HEK293 (cell line): ENCODE measurements around the gene NUCB2.

Source experiments
- BCL11B ChIP-seq: fragments of 450-650 bp; formaldehyde crosslinking; IDR thresholded peaks from 2 replicates; pipeline ENCODE4 v1.5.1; 2016; ENCODE audit warnings: low read depth, missing biosample characterization, missing genetic modification characterization
- CTCF ChIP-seq: fragments of 450-650 bp; formaldehyde crosslinking; IDR thresholded peaks from 2 replicates; pipeline ENCODE4 v1.5.1; 2016; ENCODE audit warnings: missing biosample characterization, missing genetic modification characterization
- GFI1B ChIP-seq: fragments of 450-650 bp; formaldehyde crosslinking; IDR thresholded peaks from 2 replicates; pipeline ENCODE4 v1.5.1; 2016; ENCODE audit warnings: missing biosample characterization, missing genetic modification characterization
- GLI2 ChIP-seq: fragments of 450-650 bp; formaldehyde crosslinking; IDR thresholded peaks from 2 replicates; pipeline ENCODE4; 2017; ENCODE audit warnings: missing biosample characterization, missing genetic modification characterization, low read depth, borderline replicate concordance
- HOXD13 ChIP-seq: sonication (generic); formaldehyde crosslinking; IDR thresholded peaks from 2 replicates; pipeline ENCODE4 v1.8.0; 2022; ENCODE audit warnings: missing genetic modification reagents, borderline replicate concordance
- IKZF3 ChIP-seq: fragments of 450-650 bp; IDR thresholded peaks from 2 replicates; pipeline ENCODE4 v1.5.0; 2018; ENCODE audit warnings: missing biosample characterization, mild to moderate bottlenecking, missing genetic modification characterization, moderate library complexity
- MEIS1 ChIP-seq: sonication (generic); formaldehyde crosslinking; IDR thresholded peaks from 2 replicates; pipeline ENCODE4 v1.8.1; 2022; ENCODE audit warnings: missing genetic modification reagents, mild to moderate bottlenecking, borderline replicate concordance
- SCRT2 ChIP-seq: fragments of 450-650 bp; formaldehyde crosslinking; IDR thresholded peaks from 2 replicates; pipeline ENCODE4 v1.5.1; 2016; ENCODE audit warnings: missing biosample characterization, missing genetic modification characterization
- ZBTB17 ChIP-seq: fragments of 450-650 bp; formaldehyde crosslinking; IDR thresholded peaks from 2 replicates; pipeline ENCODE4 v1.5.1; 2016; ENCODE audit warnings: missing biosample characterization, missing genetic modification characterization
- ZBTB8A ChIP-seq: fragments of 450-650 bp; formaldehyde crosslinking; IDR thresholded peaks from 2 replicates; pipeline ENCODE4 v1.5.1; 2016; ENCODE audit warnings: missing biosample characterization, missing genetic modification characterization
- ZIC2 ChIP-seq: fragments of 450-650 bp; formaldehyde crosslinking; IDR thresholded peaks from 2 replicates; pipeline ENCODE4 v1.5.1; 2016; ENCODE audit warnings: missing biosample characterization, missing genetic modification characterization
- ZNF121 ChIP-seq: fragments of 450-650 bp; formaldehyde crosslinking; IDR thresholded peaks from 2 replicates; pipeline ENCODE4 v1.5.1; 2016; ENCODE audit warnings: missing biosample characterization, missing genetic modification characterization
- ZNF132 ChIP-seq: fragments of 450-650 bp; formaldehyde crosslinking; IDR thresholded peaks from 2 replicates; pipeline ENCODE4 v1.5.1; 2017; ENCODE audit warnings: missing biosample characterization, missing genetic modification characterization, borderline replicate concordance
- ZNF138 ChIP-seq: fragments of 450-650 bp; formaldehyde crosslinking; IDR thresholded peaks from 2 replicates; pipeline ENCODE4 v1.5.1; 2016; ENCODE audit warnings: missing biosample characterization, missing genetic modification characterization, borderline replicate concordance
- ZNF155 ChIP-seq: fragments of 450-650 bp; formaldehyde crosslinking; IDR thresholded peaks from 2 replicates; pipeline ENCODE4 v1.5.1; 2016; ENCODE audit warnings: missing biosample characterization, missing genetic modification characterization
- ZNF19 ChIP-seq: fragments of 450-650 bp; formaldehyde crosslinking; IDR thresholded peaks from 2 replicates; pipeline ENCODE4; 2016; ENCODE audit warnings: missing biosample characterization, missing genetic modification characterization, low read depth
- ZNF2 ChIP-seq: fragments of 450-650 bp; formaldehyde crosslinking; IDR thresholded peaks from 2 replicates; pipeline ENCODE4 v1.5.1; 2016; ENCODE audit warnings: missing biosample characterization, missing genetic modification characterization
- ZNF202 ChIP-seq: fragments of 450-650 bp; formaldehyde crosslinking; IDR thresholded peaks from 2 replicates; pipeline ENCODE4 v1.5.1; 2016; ENCODE audit warnings: missing biosample characterization, missing genetic modification characterization, borderline replicate concordance
- ZNF214 ChIP-seq: fragments of 450-650 bp; formaldehyde crosslinking; IDR thresholded peaks from 2 replicates; pipeline ENCODE4 v1.5.1; 2017; ENCODE audit warnings: missing biosample characterization, mild to moderate bottlenecking, missing genetic modification characterization, borderline replicate concordance
- ZNF404 ChIP-seq: fragments of 450-650 bp; formaldehyde crosslinking; IDR thresholded peaks from 2 replicates; pipeline ENCODE4 v1.5.1; 2017; ENCODE audit warnings: missing biosample characterization, missing genetic modification characterization
- ZNF416 ChIP-seq: fragments of 450-650 bp; formaldehyde crosslinking; IDR thresholded peaks from 2 replicates; pipeline ENCODE4 v1.5.1; 2016; ENCODE audit warnings: missing biosample characterization, missing genetic modification characterization
- ZNF426 ChIP-seq: fragments of 450-650 bp; formaldehyde crosslinking; IDR thresholded peaks from 2 replicates; pipeline ENCODE4 v1.5.1; 2017; ENCODE audit warnings: missing biosample characterization, missing genetic modification characterization, mild to moderate bottlenecking, inconsistent platforms, moderate library complexity
- ZNF433 ChIP-seq: fragments of 450-650 bp; formaldehyde crosslinking; IDR thresholded peaks from 2 replicates; pipeline ENCODE4 v1.5.1; 2016; ENCODE audit warnings: missing biosample characterization, missing genetic modification characterization, low read depth
- ZNF488 ChIP-seq: fragments of 450-650 bp; formaldehyde crosslinking; IDR thresholded peaks from 2 replicates; pipeline ENCODE4 v1.5.1; 2016; ENCODE audit warnings: missing biosample characterization, missing genetic modification characterization
- ZNF510 ChIP-seq: fragments of 450-650 bp; formaldehyde crosslinking; IDR thresholded peaks from 2 replicates; pipeline ENCODE4 v1.5.1; 2018; ENCODE audit warnings: mild to moderate bottlenecking, missing genetic modification characterization, missing biosample characterization; ENCODE audit not compliant: insufficient replicate concordance
- ZNF518A ChIP-seq: fragments of 450-650 bp; formaldehyde crosslinking; conservative IDR thresholded peaks from 2 replicates; pipeline ENCODE4 v1.5.1; 2016; ENCODE audit warnings: low read depth, missing biosample characterization, missing genetic modification characterization
- ZNF521 ChIP-seq: fragments of 450-650 bp; formaldehyde crosslinking; IDR thresholded peaks from 2 replicates; pipeline ENCODE4 v1.5.1; 2017; ENCODE audit warnings: missing biosample characterization, mild to moderate bottlenecking, missing genetic modification characterization
- ZNF529 ChIP-seq: fragments of 450-650 bp; formaldehyde crosslinking; IDR thresholded peaks from 2 replicates; pipeline ENCODE4 v1.5.1; 2017; ENCODE audit warnings: missing genetic modification characterization, missing biosample characterization; ENCODE audit not compliant: insufficient replicate concordance
- ZNF654 ChIP-seq: fragments of 450-650 bp; formaldehyde crosslinking; IDR thresholded peaks from 2 replicates; pipeline ENCODE4 v1.5.1; 2016; ENCODE audit warnings: low read depth, missing biosample characterization, missing genetic modification characterization
- ZNF785 ChIP-seq: fragments of 450-650 bp; formaldehyde crosslinking; IDR thresholded peaks from 2 replicates; pipeline ENCODE4 v1.5.1; 2016; ENCODE audit warnings: missing biosample characterization, missing genetic modification characterization
- TF ChIP-seq, protein P1 (sequence below): fragments of 450-650 bp; formaldehyde crosslinking; IDR thresholded peaks from 2 replicates; pipeline ENCODE4 v1.5.1; 2017; ENCODE audit warnings: missing biosample characterization, missing genetic modification characterization
- TF ChIP-seq, protein P2 (sequence below): fragments of 450-650 bp; formaldehyde crosslinking; IDR thresholded peaks from 2 replicates; pipeline ENCODE4 v1.5.1; 2016; ENCODE audit warnings: missing biosample characterization, missing genetic modification characterization

NUCB2 gene

DNA sequence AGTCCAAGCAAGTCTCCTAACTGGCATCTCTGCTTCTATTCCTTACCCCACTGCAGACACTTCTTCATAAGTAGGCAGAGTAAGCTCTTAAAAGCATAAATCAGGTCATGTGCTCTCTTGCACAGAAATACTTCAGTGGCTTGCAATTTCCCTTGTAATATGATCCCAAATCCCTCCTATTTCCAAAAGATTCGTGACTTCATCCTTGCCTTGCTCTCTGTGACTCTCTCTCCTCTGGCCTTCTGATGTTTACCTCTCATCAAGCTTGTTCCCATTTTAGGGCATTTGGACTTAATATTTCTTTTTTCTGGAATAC, 37.7 kb downstream of the NUCB2 start (continued):
- TF ChIP-seq ZNF2 (no peak), GFI1B (tag by site-specific recombination) (peak; percentile 73; the same call in 1 of the 2 replicates), SCRT2 (tag by site-specific recombination) (no peak), ZNF121 (tag by site-specific recombination) (no peak), ZNF416 (tag by site-specific recombination) (no peak), ZNF214 (tag by site-specific recombination) (no peak), ZNF488 (tag by site-specific recombination) (no peak), ZNF202 (no peak), ZNF138 (tag by site-specific recombination) (no peak), BCL11B (tag by site-specific recombination) (no peak), CTCF (tag by site-specific recombination) (no peak), ZNF433 (tag by site-specific recombination) (no peak), IKZF3 (tag by site-specific recombination) (no peak), ZNF510 (no peak), MEIS1 (CRISPR knock-in tag) (no peak), GLI2 (tag by site-specific recombination) (no peak), ZNF404 (tag by site-specific recombination) (no peak), ZNF521 (tag by site-specific recombination) (no peak), ZNF19 (tag by site-specific recombination) (no peak), ZNF654 (tag by site-specific recombination) (no peak), ZNF426 (no peak), ZNF529 (tag by site-specific recombination) (no peak), HOXD13 (CRISPR knock-in tag) (no peak), ZIC2 (tag by site-specific recombination) (no peak), ZNF785 (no peak), ZNF132 (tag by site-specific recombination) (no peak), ZBTB17 (tag by site-specific recombination) (peak; percentile 87), ZBTB8A (tag by site-specific recombination) (no peak), ZNF518A (tag by site-specific recombination) (no peak), ZNF155 (tag by site-specific recombination) (no peak)
- TF ChIP-seq, protein P1, sequence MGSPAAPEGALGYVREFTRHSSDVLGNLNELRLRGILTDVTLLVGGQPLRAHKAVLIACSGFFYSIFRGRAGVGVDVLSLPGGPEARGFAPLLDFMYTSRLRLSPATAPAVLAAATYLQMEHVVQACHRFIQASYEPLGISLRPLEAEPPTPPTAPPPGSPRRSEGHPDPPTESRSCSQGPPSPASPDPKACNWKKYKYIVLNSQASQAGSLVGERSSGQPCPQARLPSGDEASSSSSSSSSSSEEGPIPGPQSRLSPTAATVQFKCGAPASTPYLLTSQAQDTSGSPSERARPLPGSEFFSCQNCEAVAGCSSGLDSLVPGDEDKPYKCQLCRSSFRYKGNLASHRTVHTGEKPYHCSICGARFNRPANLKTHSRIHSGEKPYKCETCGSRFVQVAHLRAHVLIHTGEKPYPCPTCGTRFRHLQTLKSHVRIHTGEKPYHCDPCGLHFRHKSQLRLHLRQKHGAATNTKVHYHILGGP (tag by site-specific recombination) = no peak
- TF ChIP-seq, protein P2, sequence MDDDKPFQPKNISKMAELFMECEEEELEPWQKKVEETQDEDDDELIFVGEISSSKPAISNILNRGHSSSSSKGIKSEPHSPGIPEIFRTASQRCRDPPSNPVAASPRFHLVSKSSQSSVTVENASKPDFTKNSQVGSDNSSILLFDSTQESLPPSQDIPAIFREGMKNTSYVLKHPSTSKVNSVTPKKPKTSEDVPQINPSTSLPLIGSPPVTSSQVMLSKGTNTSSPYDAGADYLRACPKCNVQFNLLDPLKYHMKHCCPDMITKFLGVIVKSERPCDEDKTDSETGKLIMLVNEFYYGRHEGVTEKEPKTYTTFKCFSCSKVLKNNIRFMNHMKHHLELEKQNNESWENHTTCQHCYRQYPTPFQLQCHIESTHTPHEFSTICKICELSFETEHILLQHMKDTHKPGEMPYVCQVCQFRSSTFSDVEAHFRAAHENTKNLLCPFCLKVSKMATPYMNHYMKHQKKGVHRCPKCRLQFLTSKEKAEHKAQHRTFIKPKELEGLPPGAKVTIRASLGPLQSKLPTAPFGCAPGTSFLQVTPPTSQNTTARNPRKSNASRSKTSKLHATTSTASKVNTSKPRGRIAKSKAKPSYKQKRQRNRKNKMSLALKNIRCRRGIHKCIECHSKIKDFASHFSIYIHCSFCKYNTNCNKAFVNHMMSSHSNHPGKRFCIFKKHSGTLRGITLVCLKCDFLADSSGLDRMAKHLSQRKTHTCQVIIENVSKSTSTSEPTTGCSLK (tag by site-specific recombination) = no peak
